ENCODE measurements around the gene TMEM200A. TPM values are rescaled to one million over a fixed set of nuclear protein-coding genes. Genes with fewer than 3 reads are reported as not detected.

Gene TMEM200A
- total and polyA plus RNA-seq, 10 of the 15 experiments (the other 5 are each of a cell fraction or from before 2014, with no cell fraction given) = 5.5 to 12.4 (median 9.6) TPM

GRCh38 chr6:130421585-130421984 is 55.8 kb downstream of the TMEM200A start:
- Histone ChIP-seq H3K9ac (ENCODE audit: control insufficient read depth, insufficient read depth, low read length) (no peak overlapping the region), H3K4me1 (ENCODE audit: control insufficient read depth, insufficient read depth, low read length) (no peaks in the 10 kb centered on the region), H4K20me1 (ENCODE audit: control insufficient read depth, insufficient read depth) (no peaks in the 10 kb centered on the region), H3K4me2 (ENCODE audit: control insufficient read depth, insufficient read depth) (no peak overlapping the region), H3K27ac (ENCODE audit: control insufficient read depth, insufficient read depth) (no peak overlapping the region), H3K4me3 (no peak overlapping the region), H3K27me3 (replicated peaks in 1 of 2; ENCODE audit: control insufficient read depth in 2 of 2, insufficient read depth in 2 of 2, low read length in 1 of 2) (no peaks in the 10 kb centered on the region; a peak in 1 of 4 replicates), H3K36me3 (ENCODE audit: control insufficient read depth in 2 of 2, insufficient read depth in 2 of 2, low read length in 1 of 2) (no peaks in the 10 kb centered on the region), H2AFZ (ENCODE audit: control insufficient read depth, low read depth, low read length) (no peak overlapping the region), H3K9me3 (replicated peaks; ENCODE audit: control insufficient read depth, insufficient read depth, low read length) (no peaks in the 10 kb centered on the region), H3K79me2 (ENCODE audit: control insufficient read depth, insufficient read depth, low read length) (no peaks in the 10 kb centered on the region)
- POLR2A ChIA-PET = interaction anchor here (0.6 kb wide), 1 partner anchor 112 kb away, joined by 3 read pairs; no protein-coding TSS in a partner anchor
- no peak for FAIRE-seq
- no peak for TF ChIP-seq CUX1 (IDR thresholded peaks at IDR 0.05; ENCODE audit: insufficient replicate concordance, low read depth, low read length)
- TF ChIP-seq EGR1 (IDR thresholded peaks at IDR 0.05; ENCODE audit: borderline replicate concordance in 1 of 2, low read depth in 2 of 2, low read length in 2 of 2) = no peak
- no peak for TF ChIP-seq ZNF207 (IDR thresholded peaks at IDR 0.05; ENCODE audit: borderline replicate concordance)
- TF ChIP-seq ZBTB4 (CRISPR knock-in tag; IDR thresholded peaks at IDR 0.05) = no peak
- in situ Hi-C loops (cut with MboI) (no loop called here), intact Hi-C loops (cut with micrococcal nuclease; ENCODE audit: unreplicated experiment) (no loop called here)
- no TSS peak for BruUV-seq (replicated peaks)
- DNase-seq (ENCODE audit: low read depth, low spot score) = no peak
- CTCF ChIA-PET = no interaction called here
- SMC1A ChIA-PET (ENCODE audit: uncharacterized antibody, unreplicated experiment) = interaction anchor here (0.9 kb wide), 1 partner anchor 20 kb away, joined by 3 read pairs; no protein-coding TSS in a partner anchor
- ATAC-seq = no peak
- 57% methylated on average over 1 of the region's 1 CpG for WGBS (ENCODE audit: insufficient coverage, insufficient replicate concordance, low lambda C conversion rate, missing lambda C conversion rate)
- RAD21 ChIA-PET (ENCODE audit: unreplicated experiment) = no interaction called here
